OCI-LY7 (cell line): Measurements from ENCODE around the gene BRIP1.

Experiments used
- EZH2phosphoT487 ChIP-seq: fragments of 200-600 bp; sonication (generic); IDR thresholded peaks from 2 replicates; pipeline ENCODE4 v1.6.1; 2018; ENCODE audit warnings: low read depth, borderline replicate concordance, mild to moderate bottlenecking, mixed run types, antibody characterized with exemption, low read length, moderate library complexity, mixed read lengths
- TF ChIP-seq, protein P1 (sequence below): fragments of 200-600 bp; sonication (generic); conservative IDR thresholded peaks from 2 replicates; pipeline ENCODE4 v1.5.1; 2014; ENCODE audit warnings: mild to moderate bottlenecking, antibody characterized with exemption, low read length, moderate library complexity, mixed read lengths

DNA sequence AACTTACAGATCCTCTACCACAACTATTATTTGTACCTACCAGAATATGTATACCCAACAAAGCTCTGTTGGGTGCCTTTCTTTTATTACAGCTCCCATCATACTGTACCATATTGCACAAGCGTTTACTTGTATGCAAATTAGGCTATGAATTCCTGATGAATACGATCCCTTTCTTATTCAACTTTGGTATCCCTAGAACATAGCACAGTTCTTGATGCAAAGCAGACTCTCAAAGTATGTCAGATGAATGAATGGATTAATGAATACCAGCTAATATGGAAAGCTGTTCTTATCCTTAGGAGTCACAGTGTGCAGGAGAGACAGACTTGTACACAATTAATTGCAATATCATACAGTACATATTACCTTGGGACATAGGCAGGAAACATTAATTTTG, 192.6 kb downstream of the BRIP1 start:
- TF ChIP-seq, protein P1, sequence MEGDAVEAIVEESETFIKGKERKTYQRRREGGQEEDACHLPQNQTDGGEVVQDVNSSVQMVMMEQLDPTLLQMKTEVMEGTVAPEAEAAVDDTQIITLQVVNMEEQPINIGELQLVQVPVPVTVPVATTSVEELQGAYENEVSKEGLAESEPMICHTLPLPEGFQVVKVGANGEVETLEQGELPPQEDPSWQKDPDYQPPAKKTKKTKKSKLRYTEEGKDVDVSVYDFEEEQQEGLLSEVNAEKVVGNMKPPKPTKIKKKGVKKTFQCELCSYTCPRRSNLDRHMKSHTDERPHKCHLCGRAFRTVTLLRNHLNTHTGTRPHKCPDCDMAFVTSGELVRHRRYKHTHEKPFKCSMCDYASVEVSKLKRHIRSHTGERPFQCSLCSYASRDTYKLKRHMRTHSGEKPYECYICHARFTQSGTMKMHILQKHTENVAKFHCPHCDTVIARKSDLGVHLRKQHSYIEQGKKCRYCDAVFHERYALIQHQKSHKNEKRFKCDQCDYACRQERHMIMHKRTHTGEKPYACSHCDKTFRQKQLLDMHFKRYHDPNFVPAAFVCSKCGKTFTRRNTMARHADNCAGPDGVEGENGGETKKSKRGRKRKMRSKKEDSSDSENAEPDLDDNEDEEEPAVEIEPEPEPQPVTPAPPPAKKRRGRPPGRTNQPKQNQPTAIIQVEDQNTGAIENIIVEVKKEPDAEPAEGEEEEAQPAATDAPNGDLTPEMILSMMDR = no peak
- TF ChIP-seq EZH2phosphoT487 = no peak
